ENCODE data around the gene NLK. TPM values are rescaled to one million over a fixed set of nuclear protein-coding genes. Genes with fewer than 3 reads are reported as not detected.
A peak's percentile ranks its signal among the peaks of the same experiment; 100 is the strongest.

The NLK gene
- total and polyA plus RNA-seq, 2 of the 4 experiments (the other 2 are of a cell fraction), result 15.3 to 23.3 TPM

- no peak overlapping the region for H4K8ac ChIP-seq (ENCODE audit: low read depth in 2 of 2, low read length in 2 of 2)
- H3K18ac ChIP-seq (ENCODE audit: low read depth, low read length), result no peak overlapping the region
- no peak overlapping the region for H3K14ac ChIP-seq (replicated peaks; ENCODE audit: low read depth, low read length)
- peaks cover 6% of the 10 kb centered on the region; the same call in 1 of the 2 replicates for H3K9me1 ChIP-seq (ENCODE audit: insufficient read depth, low read length)
- no peak overlapping the region for H2AK9ac ChIP-seq (replicated peaks; ENCODE audit: low read depth, low read length, poor library complexity)
- DNase-seq, result no peak
- H3K4me2 ChIP-seq (ENCODE audit: low read depth, low read length), result peak overlapping the region; percentile 10; the same call in 1 of the 2 replicates
- H4K20me1 ChIP-seq (ENCODE audit: insufficient read depth, low read length), result peaks cover 60% of the 10 kb centered on the region
- no peak overlapping the region for H4K5ac ChIP-seq (ENCODE audit: low read depth, low read length)
- no peak overlapping the region for H3K27ac ChIP-seq (ENCODE audit: insufficient read depth, low read length)
- H3K4ac ChIP-seq (ENCODE audit: low read depth, low read length), result no peak overlapping the region
- no peak overlapping the region for H2BK120ac ChIP-seq (ENCODE audit: low read depth, low read length)
- no peak overlapping the region for H2AFZ ChIP-seq (replicated peaks; ENCODE audit: low read length, poor library complexity)
- no peak overlapping the region for H3K9ac ChIP-seq (ENCODE audit: low read depth, low read length)
- no peaks in the 10 kb centered on the region for H3K27me3 ChIP-seq (ENCODE audit: control insufficient read depth, insufficient read depth, low read length)
- no peaks in the 10 kb centered on the region for H3K36me3 ChIP-seq (ENCODE audit: control insufficient read depth, insufficient read depth, low read length)
- H2BK20ac ChIP-seq (ENCODE audit: low read depth, low read length), result no peak overlapping the region
- no peak overlapping the region for H2AK5ac ChIP-seq (ENCODE audit: low read depth, low read length)
- H3K4me3 ChIP-seq (ENCODE audit: insufficient read depth, low read depth, low read length), result no peak overlapping the region
- H3K23ac ChIP-seq (ENCODE audit: low read depth, low read length), result no peak overlapping the region
- in situ Hi-C loops (cut with MboI; ENCODE audit: low sequenced_read_pairs) (no loop called here), intact Hi-C loops (cut with micrococcal nuclease) (no loop called here), dilution Hi-C loops (cut with HindIII; ENCODE audit: low sequenced_read_pairs, unreplicated experiment) (no loop called here)
- no peaks in the 10 kb centered on the region for H3K9me3 ChIP-seq (ENCODE audit: control insufficient read depth, insufficient read depth, low read length)
- H3K4me1 ChIP-seq (ENCODE audit: control insufficient read depth, insufficient read depth, low read length), result peaks cover 11% of the 10 kb centered on the region
- no peak for ATAC-seq (ENCODE audit: low read depth)
- no CpG with 5 or more reads among the region's 2 CpGs for WGBS, 2 experiments (ENCODE audit: extremely low coverage in 2 of 2, insufficient read length in 1 of 2)
- no peak overlapping the region for H3K56ac ChIP-seq (ENCODE audit: extremely low read depth, insufficient read depth, low read length)
- CTCF ChIA-PET, result interaction anchor here (1.1 kb wide), 1 partner anchor 9 kb away, joined by 3 read pairs; no protein-coding TSS in a partner anchor
- no peak overlapping the region for H2BK5ac ChIP-seq (ENCODE audit: low read depth, low read length, poor library complexity, severe bottlenecking)
- no peak overlapping the region for H2BK15ac ChIP-seq (ENCODE audit: low read depth, low read length)
- POLR2A ChIA-PET (ENCODE audit: unreplicated experiment), result interaction anchor here (0.7 kb wide), 1 partner anchor 262 kb away, joined by 19 read pairs; no protein-coding TSS in a partner anchor
- peaks cover 2 to 75% of the 10 kb centered on the region in 2 experiments for H3K79me1 ChIP-seq (ENCODE audit: low read depth in 1 of 2, low read length in 2 of 2)
- H4K91ac ChIP-seq (ENCODE audit: insufficient read depth, low read depth, low read length), result no peak overlapping the region
- BruUV-seq (replicated peaks), result no TSS peak
- TF ChIP-seq BHLHE40 (IDR thresholded peaks at IDR 0.05; ENCODE audit: low read depth, low read length), result no peak
- TF ChIP-seq SMC3 (IDR thresholded peaks at IDR 0.05; ENCODE audit: low read depth, low read length), result no peak
- TF ChIP-seq CEBPB (IDR thresholded peaks at IDR 0.05; ENCODE audit: low read depth, low read length), result no peak
- TF ChIP-seq FOS (IDR thresholded peaks at IDR 0.05; ENCODE audit: low read depth, low read length), result no peak
- TF ChIP-seq MAZ (IDR thresholded peaks at IDR 0.05; ENCODE audit: borderline replicate concordance, low read depth, low read length), result no peak
- TF ChIP-seq RAD21 (IDR thresholded peaks at IDR 0.05; ENCODE audit: low read length), result no peak
- no peak for TF ChIP-seq USF2 (IDR thresholded peaks at IDR 0.05; ENCODE audit: low read depth, low read length)
- no peak for TF ChIP-seq RFX5 (IDR thresholded peaks at IDR 0.05; ENCODE audit: low read depth, low read length)
- no peak for TF ChIP-seq RCOR1 (IDR thresholded peaks at IDR 0.05; ENCODE audit: insufficient replicate concordance, low read length)
- TF ChIP-seq MAFK (IDR thresholded peaks at IDR 0.05; ENCODE audit: low read depth, low read length), result no peak
- TF ChIP-seq NFE2L2 (IDR thresholded peaks at IDR 0.05; ENCODE audit: low read depth, low read length), result no peak
- TF ChIP-seq ELK1 (IDR thresholded peaks at IDR 0.05; ENCODE audit: borderline replicate concordance, low read depth, low read length), result no peak
- TF ChIP-seq CTCF (conservative IDR thresholded peaks at IDR 0.05; ENCODE audit: low read depth, low read length), result no peak
- TF ChIP-seq CHD1 (IDR thresholded peaks at IDR 0.05; ENCODE audit: low read depth, low read length), result no peak
- no peak for TF ChIP-seq POLR2A (IDR thresholded peaks at IDR 0.05; ENCODE audit: low read depth, low read length)
Measured at GRCh38 chr17:28055546-28056275, 13.2 kb downstream of the NLK start.

All from IMR-90 (cell line).